Stimulated activated naive CD4-positive, alpha-beta T cell (primary cell): ENCODE results near the gene CBFA2T3.

Experiments
- DNase-seq, 6 experiments: peaks; one replicate each; lab custom pipeline; 2025; lab: John Stamatoyannopoulos, UW

Gene CBFA2T3

DNA sequence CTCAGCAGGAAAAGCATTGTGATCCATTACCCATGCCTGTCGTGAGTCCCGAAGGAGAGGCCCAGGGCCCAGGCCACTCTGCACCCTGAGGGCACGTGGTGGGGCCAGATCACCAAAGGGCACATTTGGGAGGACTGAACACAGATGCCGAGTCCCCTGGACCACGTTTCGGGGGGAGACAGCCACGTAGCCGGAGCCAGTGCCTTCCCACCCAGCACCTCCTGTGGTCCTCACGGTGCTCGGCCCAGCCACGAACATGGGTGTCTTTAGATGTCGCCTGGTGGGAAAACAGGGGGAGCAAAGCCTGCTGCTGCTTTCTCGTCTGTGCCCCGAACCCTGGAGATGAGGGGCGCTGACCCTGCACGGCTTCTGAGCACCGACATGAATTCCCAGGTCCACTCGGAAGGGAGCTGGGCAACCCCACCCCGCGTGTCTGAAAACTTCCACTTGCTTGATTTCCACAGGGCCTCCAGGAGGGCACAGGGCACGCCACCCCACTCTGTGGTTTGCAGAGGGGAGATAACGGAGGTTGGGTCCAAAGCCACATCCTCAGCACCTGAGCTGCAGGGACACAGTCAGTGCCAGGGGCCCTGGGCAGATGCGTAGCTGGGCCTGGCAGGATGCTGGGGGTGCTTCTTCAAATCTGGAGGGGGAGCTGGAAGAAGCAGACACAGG is 14.4 kb downstream of the CBFA2T3 start:
- no peak for DNase-seq

DNA sequence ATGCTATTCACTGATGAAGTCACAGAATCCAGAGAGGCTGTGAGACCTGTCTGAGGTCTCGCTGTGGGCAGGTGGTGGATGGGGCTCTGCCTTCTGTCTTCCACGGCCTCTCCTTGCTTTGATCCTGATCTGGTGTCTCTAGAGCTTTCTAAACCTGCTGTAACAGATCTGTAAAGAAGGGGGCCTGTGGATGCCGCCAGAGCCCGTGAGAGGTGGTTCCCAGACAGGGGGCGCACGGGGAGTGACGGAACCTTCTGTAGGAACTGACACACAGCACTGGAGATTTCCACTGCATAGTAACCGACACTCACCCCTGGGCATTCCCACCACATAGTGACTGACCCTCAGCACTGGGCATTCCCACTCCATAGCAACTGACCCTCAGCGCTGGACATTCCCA is 16.0 kb downstream of the CBFA2T3 start:
- DNase-seq: no peak

DNA sequence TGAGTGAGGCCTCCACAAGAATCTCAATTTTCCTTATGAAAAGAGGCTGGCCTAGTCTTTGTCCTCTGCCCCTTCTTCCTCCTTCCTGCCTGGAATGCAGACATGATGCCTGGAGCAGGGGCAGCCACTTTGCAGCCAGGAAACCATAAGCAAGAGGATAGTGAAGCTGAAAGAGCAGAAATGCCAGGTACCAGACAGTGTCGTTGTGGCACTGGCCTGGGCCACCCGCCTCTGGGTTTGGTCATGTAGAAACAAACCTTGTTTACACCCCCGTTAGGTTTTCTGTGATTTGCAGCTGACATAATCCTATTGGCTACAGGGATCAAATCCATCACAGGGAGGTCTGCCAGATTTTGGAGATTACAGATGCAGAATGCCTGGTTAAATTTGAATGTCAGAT is 16.5 kb downstream of the CBFA2T3 start:
- DNase-seq: no peak

DNA sequence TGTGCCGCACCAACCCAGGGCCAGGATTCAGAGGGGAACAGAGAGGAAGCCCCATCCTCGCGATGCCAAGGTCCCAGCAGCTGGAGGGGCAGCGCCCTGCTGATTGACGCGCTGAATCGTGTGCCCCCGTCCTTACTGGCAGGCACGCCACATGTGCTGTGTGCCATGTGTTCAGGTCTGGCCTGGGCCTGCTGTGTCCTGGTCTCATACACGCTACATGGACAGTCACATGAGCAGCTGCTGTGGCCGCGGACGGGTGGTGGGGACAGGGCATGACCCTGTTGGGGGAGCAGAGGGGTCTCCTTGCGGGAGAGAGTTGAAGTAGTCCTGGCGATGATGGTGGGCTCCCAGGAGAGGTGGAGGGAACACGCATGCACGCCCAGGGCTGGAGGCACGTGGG is 18.0 kb downstream of the CBFA2T3 start:
- no peak for DNase-seq

DNA sequence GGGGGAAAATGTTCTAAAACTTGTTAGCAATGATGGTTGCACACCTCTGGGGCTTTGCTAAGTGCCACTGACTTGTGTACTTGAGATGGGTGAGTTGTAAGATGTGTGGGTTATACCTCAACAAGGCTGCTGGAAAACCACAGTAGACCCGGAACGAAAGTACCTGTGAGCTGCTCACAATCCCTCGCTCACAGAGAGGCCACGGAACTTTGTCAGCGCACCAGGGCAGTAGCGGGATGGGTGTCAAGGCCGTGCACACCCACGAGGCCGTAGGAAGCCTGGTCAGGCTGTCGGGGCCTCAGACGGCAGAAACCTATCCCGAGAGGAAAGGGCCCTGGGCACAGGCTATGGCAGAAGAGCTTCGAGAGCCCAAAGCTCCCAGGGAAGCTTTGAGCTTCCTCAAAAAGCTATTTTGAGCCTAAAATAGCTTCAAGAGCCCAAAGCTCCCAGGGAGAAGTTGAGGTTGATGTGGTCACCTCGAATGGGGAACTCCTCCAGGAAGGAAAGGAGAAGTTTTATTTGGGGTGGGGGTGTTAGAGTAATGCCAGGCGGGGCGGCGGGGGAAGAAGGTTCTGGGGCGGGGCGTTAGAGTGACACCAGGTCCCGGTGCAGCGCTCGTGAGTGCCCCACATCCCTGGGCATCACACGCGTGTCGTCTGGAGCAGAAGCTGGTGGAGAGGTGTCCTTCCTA is 19.0 kb downstream of the CBFA2T3 start:
- peak in 1 of 6 experiments; percentile 26 for DNase-seq

DNA sequence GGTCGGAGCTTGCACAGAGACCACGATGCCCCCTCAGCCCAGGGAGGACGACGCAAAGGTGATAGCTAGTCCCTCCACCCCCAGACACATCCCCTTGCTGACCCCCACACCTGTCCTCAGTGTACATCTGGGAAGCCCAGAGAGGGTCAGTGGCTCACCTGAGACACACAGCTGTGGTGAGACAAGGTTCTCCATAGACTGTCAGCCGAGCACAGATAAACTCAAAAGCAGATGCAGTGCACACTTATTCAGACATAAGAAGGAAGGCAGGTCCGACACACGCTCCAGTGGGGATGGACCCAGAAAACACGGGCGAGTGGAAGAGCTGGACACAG is 19.6 kb downstream of the CBFA2T3 start:
- DNase-seq: no peak

DNA sequence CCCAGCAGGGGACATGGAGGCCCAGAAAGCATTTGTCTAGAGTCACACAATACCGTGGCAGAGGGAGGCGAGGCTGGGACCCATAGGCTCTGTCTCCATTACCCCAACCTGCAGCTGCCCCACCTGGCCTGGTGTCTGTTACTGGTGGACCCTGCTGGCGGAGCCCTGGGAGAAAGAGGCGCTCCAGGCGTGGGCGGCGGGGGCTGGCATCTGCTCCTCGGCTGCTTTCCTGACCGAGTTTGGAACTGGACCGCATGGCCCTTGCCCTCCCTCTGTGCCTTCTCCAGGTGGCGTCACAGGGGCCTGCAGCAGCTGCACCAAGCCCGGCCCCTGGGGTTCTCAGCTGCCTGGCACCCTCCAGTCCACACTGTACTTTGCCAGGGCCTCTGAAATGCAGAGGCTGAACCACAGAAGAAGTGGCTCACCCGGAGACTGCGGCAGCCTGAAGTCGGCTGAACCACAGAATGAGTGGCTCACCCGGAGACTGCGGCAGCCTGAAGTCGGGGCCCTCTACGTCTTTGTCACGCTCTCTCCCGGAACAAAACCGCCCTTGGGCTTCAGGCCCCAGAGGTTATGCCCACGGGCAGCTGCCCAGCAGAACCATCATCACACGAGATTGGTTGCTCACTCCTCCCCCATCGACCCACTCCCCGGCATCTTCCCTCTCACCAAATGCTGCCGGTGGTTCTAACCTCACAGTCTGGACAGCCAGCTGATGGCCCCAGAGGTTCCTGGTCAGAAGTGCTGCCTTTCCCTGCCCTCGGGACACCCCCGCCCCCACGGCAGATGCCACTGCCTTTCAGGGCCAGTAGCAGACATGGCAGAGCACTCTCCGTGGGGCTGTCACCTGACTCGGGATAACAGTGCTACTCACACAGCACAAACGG is 20.2 kb downstream of the CBFA2T3 start:
- DNase-seq: no peak

DNA sequence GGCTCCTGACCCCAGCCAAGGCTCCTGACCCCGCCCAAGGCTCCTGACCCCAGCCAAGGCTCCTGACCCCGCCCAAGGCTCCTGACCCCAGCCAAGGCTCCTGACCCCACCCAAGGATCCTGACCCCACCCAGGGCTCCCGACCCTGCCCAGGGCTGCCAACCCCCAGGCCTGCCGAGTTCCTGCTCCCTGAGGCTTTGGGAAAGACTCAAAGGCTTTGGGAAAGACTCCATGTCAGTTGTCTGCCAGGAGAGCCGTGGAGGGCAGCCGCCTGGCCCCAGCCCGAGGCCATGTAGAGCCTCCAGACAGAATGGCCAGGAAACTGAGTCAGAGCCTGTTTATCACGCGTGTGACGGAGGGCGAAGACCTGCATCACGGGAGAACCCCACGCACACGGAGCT is 21.1 kb downstream of the CBFA2T3 start:
- DNase-seq: no peak

DNA sequence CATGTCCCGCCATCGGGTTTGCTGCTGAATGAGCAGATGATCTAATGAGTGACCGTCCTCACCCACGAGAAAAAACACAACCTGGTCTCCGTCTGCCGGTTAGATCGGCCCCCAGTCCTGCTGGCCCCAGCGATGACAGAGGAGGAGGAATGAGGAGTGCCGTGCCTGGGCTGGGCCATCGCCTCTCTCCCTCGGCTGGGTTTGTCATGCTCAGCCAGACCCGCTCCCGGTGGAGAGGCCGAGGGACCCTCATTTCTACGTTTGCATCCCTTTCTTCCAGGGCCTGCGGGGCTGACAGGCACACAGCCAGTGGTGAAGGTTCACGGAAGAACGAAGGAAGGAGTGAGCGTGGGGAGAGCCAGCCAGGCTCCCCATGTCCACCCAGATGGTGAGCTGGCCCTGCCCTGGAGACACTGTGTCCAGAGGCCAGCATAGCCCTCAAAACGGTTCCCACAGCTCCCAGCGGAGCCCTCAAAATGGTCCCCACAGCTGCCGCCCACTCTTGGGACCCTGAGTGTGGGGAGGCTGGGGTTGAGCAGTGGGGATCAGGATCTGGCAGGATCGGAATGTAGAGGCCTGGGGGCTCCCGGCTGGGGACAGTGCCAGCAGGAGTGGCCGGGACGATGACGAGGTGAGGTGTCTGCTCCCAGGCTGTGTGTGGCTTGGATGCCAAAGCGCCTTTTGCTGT is 23.9 kb downstream of the CBFA2T3 start:
- DNase-seq: no peak

DNA sequence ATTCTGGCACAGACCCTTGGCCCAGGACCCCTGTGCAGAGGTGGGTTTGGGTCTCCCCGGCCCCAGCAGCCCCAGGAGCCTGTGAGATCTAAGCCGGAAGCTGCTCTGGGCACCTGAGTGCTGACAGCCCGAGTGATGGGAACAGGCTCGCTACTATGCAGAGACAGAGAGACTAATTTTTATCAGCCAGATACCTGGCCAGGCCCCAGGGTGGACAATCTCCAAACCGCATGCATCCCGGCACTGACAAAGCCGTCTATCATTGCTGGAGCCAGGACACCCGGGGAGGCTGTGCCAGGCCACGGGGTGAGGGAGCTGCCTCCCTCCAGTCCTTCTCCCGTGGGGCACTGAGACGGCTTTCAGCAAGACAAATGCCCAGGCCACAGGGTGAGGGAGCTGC is 25.0 kb downstream of the CBFA2T3 start:
- DNase-seq: no peak

DNA sequence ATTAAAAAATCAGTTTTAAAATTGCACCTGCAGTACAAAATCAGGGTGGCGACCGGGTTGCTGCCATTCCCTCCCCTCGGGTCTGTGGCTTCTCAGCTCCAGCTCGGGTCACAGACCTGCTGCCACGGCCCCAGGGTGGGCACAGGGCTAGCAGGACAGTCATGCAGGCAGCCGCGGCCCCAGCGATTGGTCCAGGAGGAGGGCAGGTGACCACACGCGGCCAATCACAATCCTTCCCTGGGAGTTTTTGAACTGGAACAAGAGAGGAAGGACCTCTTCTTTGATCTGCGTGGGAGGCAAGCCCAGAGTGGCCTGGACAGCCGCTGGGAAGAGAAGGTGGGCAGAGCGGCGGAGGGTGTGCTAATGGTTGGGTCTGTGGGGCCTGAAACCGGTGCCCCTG is 25.5 kb downstream of the CBFA2T3 start:
- no peak for DNase-seq

DNA sequence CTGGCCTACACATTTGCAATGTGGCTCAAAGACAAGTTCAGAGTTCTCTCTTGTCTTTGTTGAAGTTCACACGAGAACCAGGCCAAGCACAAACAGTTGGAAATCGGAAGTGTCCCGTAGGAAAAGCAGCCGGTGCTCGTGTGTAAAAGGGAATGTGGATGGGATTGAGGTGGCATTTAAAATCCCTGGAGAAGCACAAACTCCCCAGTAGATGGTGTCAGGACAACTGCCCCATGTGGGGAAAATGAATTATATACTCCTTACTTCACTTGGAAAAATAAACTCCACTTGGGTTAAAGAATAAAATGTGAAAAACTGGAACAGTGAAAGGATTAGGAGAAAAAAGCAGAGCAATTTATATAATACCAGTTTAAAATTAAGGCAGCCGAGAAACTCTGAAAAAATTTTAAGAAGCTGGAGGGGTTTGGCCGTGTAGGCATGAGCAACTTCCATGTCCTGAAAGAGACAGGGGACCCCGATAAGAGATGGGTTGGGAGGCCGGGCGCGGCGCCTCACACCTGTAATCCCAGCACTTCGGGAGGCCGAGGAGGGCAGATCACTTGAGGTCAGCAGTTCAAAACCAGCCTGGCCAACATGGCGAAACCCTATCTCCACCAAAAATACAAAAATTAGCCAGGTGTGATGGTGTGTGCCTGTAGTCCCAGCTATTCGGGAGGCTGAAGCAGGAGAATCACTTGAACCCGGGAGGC is 28.1 kb downstream of the CBFA2T3 start:
- no peak for DNase-seq

DNA sequence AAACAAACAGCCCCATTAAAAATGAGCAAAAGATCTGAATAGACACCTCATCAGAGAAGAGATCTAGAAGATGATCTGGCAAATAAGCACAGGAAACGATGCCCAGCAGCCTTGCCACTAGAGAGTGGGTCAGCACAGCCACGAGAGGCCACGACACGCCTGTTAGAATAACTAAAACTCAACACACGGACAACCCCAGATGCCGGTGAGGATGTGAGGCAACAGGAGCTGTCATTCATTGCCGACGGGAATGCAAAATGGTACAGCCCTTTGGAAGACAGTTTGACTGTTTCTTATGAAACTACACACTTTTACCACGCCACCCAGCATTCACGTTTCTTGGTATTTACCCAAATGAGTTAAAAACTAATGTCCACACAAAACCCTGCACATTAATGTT is 31.5 kb downstream of the CBFA2T3 start:
- no peak for DNase-seq

DNA sequence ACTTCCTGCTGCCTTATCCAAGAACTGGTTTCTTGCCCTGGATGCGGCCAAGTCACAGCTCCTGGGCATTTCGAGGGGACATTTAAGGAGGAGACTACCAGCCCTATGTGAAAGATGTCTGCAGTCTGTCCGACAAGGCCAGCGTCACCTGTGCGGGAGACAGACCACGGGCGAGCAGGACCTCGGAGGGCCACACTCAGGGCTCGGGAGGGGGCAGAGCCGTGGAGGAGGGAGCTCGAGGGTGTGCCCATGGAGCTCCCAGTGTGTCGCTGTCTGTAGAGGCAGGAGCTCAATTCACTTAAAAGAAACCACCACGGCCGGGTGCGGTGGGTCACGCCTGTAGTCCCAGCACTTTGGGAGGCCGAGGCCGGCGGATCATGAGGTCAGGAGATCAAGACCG is 33.3 kb downstream of the CBFA2T3 start:
- no peak for DNase-seq

DNA sequence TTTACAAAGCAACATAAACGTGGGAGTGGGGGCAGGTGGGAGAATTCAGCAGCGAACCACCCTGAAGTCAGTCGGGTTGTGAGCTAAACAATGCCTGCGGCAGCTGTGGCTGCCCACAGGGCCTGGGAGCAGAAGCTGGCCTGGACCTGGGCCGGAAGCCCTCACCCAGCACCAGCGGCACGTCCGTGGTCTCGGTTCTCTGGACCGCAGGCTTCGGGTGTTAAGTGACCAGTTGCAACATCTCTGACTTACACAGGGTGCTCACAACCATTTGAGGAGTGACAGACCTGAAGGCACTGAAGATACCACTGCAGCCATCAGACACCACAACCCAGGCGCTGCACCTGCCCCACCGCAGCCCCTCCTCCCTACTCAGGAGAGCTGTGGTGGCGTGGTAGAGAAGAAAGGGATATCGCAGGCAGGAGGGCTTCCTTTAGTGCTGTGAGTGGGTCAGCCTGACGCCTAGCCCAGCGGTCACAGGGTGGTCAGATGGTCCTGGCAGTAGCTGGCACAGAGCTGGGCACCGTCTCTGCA is 33.8 kb downstream of the CBFA2T3 start:
- no peak for DNase-seq

DNA sequence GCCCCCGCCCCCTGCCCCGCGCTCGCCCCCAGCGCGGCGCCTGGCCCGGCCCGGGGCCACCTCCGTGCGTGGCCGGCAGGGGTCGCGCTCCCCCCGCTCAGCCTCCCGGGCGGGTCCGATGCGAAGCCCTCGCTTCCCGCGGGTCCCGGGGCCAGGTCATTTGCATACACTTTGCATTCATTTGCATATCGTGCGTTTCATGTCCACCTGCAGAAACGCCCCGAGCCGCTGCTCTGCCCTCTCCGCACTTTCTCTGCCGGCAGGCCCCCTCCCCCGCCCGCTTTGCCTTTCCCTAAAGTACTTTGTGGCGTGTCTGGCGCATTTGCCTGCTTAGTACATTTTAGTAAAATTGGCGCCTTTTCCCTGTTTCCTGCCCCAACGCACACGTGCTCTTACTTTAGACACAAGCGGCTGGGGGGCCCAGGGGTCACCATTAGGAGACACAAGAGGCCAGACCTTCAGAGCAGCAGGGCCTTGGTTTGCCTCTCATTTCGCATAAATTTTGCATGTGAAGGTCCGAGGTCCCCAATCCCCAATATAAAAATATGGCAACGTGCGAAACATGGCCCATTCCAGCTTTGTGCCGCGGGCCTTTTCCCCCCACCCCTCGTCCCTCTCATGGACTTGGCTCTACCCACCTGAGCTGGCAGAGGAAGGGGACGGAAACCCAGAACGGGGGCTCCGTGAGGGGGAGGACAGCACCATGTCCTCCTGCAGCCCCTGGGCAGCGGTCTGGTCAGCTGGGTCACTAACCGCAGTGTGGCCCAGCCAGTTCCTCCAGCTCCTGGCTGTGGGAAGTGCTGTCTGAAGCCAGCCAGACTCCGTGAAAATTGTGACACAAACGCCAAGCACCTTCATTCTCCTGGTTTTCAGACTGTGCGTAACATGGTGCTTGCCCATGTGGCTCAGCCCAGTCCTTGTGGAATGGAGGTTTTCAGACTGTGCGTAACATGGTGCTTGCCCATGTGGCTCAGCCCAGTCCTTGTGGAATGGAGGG is 34.8 kb downstream of the CBFA2T3 start:
- DNase-seq: peak in 5 of 6 experiments; percentile 32 to 65 (median 42)

DNA sequence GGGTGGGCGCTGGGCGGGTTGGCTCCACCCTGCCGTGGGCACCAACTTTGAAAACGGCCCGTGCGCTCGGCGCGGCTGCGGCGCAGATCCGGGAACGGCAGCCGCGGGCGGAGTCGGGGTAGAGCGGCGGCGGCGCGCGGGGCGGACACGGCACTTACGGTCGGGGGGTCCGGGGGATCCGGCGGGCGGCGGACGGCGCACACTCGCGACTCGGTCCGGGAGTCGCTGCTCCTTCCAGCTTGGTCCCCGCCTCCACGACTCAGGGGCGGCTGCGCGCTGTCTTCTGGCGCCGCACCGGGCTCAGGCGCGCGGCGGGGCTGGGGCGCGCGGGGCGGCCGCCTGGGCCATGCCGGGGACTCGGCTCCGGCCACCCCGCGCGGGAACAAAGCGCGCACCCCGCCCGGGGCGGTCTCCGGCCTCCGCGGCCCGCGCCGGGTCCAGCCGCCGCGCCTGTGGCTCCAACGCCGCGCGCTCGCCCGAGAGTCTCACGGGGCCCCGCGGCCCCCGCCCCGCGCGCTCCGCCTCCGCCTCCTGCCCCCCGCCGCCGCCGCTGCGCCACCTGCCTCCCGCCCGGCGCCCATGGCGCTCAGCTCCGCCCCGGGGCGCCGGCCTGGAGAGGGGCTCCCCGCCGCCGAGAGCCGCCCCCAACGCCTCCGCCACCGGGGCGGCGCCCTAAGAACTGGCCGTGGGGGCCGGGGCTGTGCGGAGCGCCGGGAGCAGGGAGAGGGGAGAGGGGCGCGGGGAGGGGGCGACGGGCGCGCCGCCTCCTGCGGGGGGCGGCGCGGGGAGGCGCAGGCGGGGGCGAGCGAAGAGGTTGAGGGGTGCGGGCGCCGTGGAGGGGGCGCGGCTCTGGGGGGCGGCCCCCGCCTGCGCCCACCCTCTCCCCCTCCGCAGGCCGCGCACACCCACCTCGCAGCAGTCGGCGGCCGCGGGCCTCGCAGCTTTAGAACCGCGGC is 35.9 kb downstream of the CBFA2T3 start:
- DNase-seq: peak in 1 of 6 experiments; percentile 11

DNA sequence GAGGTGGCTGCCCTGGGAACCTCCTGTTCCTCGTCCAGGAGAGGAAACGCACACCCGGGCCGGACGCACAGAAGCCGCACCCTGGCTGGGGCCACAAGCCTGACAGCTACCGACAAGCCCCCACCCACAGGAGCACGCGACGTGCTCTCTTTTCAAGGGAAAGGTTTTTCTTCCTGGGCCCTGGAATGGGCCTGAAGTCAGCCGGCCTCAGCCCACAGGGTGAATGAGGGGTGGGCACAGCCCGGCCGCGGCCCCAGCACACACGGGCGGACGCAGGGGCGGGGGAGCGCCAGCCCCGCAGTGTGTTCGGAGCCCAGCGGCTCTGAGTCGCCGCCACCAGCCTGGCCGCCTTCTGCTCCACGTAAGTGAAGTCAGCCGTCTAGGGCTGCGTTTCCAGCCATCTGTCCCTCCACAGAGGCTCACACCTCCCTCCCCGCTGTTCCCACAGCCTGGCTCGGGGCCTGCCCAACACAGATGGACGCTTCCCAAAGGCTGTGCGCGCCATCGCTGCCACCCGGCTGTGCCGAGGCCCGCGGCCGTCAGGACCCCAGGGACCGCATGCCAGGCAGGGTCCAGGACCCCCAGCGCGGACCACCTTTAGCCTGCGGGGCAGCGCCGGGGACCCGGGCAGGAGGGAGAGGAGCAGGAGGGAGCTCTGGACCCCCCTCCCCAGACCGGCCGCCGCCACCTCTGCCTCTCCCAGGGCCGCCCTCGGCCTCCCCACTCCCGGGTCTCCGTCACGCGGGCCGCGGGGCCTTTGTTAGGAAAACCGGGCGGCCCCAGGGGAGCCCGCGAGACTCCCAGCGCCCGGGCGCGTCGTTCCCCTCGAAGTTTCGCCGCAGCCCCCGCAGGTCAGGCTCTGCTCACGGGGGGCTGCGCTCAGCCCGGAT is 36.8 kb downstream of the CBFA2T3 start:
- peak in 2 of 6 experiments; percentile 14 to 27 for DNase-seq
